ENCODE measurements around the gene AMBRA1. TPM values are rescaled to one million over a fixed set of nuclear protein-coding genes. Genes with fewer than 3 reads are reported as not detected.
A peak's percentile ranks its signal among the peaks of the same experiment; 100 is the strongest.

AMBRA1 gene
- total RNA-seq, 2 donors from 2014 or later: 56.2 to 60.7 TPM

DNA sequence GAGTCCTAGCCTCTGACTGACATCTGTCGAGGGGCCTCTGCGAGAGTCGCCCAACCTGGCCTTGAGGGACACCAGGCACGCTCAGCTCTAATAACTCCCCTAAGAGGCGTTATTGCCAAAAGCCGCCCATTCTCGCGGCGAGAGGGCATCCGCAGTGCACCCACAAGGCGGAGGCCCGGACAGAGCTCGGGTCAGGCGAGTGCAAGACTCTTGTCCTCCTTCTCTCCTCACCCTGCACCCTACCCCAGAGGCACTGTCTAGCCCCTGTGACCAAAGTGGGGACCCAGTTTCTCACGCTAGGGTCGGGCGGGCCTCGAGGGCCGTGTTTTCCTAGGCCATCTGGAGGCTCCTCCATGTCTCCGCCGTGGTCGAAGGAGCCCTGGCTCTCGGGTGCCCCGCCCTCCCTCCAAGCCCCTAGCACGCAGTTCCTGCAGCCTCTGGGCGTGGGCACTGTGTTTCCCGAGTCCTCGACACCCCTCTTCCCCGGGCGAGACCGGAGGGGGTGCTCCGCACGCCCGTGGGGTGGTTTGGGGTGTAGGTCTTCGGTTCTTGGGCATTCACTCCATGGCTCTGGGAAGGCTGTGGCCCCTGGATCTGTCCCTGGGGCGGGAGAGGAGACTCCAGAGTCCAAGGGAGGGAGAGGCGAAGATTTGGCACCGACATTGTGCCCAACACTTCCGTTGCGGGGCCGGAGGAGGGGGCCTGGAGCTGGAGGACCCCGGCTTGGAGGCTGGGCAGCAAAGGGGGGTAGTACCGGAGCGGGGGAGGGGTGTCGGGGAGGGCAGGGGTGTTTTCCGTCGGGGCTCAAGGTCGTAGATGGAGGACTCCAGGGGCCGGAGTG, 203.3 kb downstream of the AMBRA1 start:
- no peaks in the 10 kb centered on the region for H3K36me3 ChIP-seq
- intact Hi-C loops (cut with DNase I): loop anchor here (5.0 kb wide), 1 partner anchor 147 kb away; no protein-coding TSS in a partner anchor
- H3K4me3 ChIP-seq: peak overlapping the region in 1 of 2 donors; percentile 47
- no peak for DNase-seq (ENCODE audit: low spot score)
- H3K4me1 ChIP-seq (replicated peaks): peaks cover 9% of the 10 kb centered on the region
- WGBS: 14% methylated on average over 47 of the region's 49 CpGs
- H3K27me3 ChIP-seq (replicated peaks; ENCODE audit: insufficient read depth): peaks cover 6% of the 10 kb centered on the region
- H3K9me3 ChIP-seq: no peaks in the 10 kb centered on the region
- TF ChIP-seq CTCF (IDR thresholded peaks at IDR 0.05): no peak
- no peak for TF ChIP-seq POLR2A (IDR thresholded peaks at IDR 0.05)
- no peak for TF ChIP-seq POLR2AphosphoS5 (IDR thresholded peaks at IDR 0.05)
- H3K27ac ChIP-seq: no peak overlapping the region

DNA sequence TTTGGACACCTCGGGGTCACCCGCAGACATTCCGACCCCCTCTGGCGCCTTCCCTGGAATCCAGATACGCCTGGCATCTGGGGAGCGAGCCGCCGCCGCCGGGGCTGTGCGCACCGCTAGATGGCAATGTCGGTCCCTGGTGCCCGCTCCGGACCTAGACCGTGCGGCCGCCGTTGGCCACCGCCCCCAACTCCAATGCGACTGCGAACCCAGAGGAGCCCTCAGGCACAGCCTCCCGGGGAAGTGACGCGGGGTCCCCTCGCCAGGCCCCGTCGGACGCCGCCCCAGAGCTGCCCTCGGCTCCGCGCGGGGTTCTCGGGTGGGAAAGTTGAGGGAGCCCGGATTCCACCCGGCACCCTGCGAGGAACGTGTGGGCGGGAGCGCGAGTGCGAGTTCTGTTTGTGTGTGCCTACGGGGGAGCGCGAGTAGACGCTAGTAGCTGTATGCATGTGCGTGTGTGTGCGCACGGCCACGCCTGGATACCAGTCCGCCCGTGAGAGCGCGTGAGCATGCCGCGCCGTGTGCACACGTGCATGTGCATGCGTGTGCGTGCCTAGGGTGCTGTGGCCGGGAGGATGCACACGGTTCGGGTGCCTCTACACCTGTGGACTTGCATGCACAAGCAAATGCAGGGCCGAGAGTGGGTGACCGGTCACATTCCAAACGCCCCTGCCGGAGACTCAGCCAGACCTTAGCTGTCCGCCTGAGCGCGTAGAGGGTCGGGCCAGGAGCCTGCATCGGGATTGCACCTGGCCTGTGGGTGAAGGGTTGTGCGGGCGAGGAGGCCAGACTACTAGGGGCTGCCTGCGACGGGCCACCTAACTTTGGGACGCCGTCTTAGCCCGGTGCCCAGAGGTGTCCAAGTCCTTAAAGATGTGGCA, 204.1 kb downstream of the AMBRA1 start:
- no peak overlapping the region for H3K27ac ChIP-seq
- no peak for TF ChIP-seq POLR2A (IDR thresholded peaks at IDR 0.05)
- peak; percentile 43 for TF ChIP-seq POLR2AphosphoS5 (IDR thresholded peaks at IDR 0.05)
- TF ChIP-seq CTCF (IDR thresholded peaks at IDR 0.05): peak; percentile 55 to 91 (median 79)
- H3K36me3 ChIP-seq: no peaks in the 10 kb centered on the region
- no peaks in the 10 kb centered on the region for H3K9me3 ChIP-seq
- intact Hi-C loops (cut with DNase I): loop anchor here (5.0 kb wide), 2 partner anchors 148 to 228 kb away; partner anchors contain the start of genes ATG13 and HARBI1
- H3K27me3 ChIP-seq (replicated peaks; ENCODE audit: insufficient read depth): peaks cover 6% of the 10 kb centered on the region
- peak overlapping the region; percentile 21 to 35 for H3K4me3 ChIP-seq
- DNase-seq (ENCODE audit: low spot score): peak; percentile 54
- H3K4me1 ChIP-seq (replicated peaks): peaks cover 9% of the 10 kb centered on the region
- WGBS: under 1% methylated on average over 70 of the region's 80 CpGs

DNA sequence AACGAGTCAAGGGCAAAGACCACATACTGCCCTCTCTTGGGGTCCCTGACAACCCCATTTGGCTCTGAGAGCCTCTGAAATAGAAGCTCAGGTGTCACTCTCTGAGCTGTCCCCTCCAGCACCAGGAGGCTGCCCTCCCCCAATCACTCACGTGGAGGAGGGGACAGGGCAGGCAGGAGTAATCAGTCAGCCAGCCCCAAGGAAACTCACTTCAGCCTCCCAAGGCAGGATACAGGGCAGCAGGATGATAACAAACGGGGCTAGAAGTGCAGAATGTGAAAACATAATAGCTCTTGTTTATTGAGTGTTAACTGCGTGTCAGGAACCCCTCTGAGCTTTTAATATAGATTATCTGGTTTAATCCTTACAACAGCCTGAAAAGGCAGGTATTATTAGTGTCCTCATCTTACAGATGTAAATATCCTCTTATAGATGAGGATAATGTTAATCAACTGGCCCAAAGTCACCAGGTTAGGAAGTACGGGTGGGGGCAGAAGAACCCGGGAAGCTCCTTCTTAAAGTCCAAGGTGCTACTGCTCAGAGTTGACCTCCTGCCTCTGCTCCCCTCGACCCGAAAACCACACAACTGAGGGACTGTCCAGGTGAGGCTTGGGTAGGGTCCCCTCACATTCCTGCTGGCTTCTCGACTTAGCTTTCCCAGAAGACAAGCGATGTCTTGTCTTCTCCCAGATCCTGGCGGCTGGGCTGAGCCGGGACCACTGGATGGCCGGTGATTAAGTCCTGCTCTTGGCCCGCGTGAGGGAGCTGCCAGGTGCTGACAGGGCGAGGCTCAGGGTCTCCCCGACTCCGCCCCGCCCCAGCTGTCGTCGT, 205.0 kb downstream of the AMBRA1 start:
- peaks cover 6% of the 10 kb centered on the region for H3K27me3 ChIP-seq (replicated peaks; ENCODE audit: insufficient read depth)
- no peak overlapping the region for H3K27ac ChIP-seq
- no peaks in the 10 kb centered on the region for H3K9me3 ChIP-seq
- H3K4me1 ChIP-seq (replicated peaks): peaks cover 9% of the 10 kb centered on the region
- 11% methylated on average over 21 of the region's 21 CpGs for WGBS
- no peaks in the 10 kb centered on the region for H3K36me3 ChIP-seq
- TF ChIP-seq CTCF (IDR thresholded peaks at IDR 0.05) (no peak), POLR2AphosphoS5 (IDR thresholded peaks at IDR 0.05) (no peak), POLR2A (IDR thresholded peaks at IDR 0.05) (no peak)
- intact Hi-C loops (cut with DNase I): loop anchor here (5.0 kb wide), 1 partner anchor 228 kb away; the partner anchor contains the start of genes ATG13 and HARBI1
- no peak overlapping the region for H3K4me3 ChIP-seq
- DNase-seq (ENCODE audit: low spot score): no peak

DNA sequence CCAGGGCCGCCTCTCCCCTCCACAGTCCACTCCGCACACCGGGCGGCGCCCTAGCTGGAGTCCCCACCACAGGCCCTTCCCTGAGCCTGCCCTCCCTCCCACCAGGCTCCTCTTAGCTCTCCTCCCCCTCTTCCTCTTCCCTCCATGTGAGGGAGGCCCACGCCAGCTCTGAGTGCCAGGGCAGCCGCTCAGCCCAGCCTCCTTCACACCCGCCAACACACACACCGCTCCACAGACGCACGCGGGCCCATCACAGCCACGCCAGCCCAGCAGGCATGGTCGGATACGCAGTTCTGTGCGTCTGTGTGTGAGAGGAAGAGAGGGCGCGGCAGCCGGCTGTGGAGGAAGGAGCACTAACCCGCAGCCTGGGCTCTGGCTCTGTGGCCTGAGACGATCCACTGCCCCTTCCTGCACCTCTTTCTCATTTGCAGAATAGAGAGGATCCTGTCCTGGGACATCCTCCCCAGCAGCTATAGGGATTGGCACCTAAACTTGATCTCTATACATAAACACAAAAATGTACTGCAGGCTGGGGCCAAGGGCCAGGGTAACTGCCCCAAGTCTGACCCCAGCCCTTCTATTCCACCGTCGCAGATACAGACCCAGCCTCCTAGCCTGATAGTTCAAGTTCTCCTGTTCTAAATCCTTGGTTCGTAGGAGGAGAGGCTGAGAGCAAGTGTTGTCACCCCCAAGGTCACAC, 205.8 kb downstream of the AMBRA1 start:
- Histone ChIP-seq H3K4me1 (replicated peaks) (peaks cover 9% of the 10 kb centered on the region), H3K27ac (no peak overlapping the region), H3K4me3 (no peak overlapping the region), H3K9me3 (no peaks in the 10 kb centered on the region), H3K36me3 (no peaks in the 10 kb centered on the region), H3K27me3 (replicated peaks; ENCODE audit: insufficient read depth) (peaks cover 6% of the 10 kb centered on the region)
- no peak for DNase-seq (ENCODE audit: low spot score)
- WGBS: 39% methylated on average over 19 of the region's 24 CpGs
- intact Hi-C loops (cut with DNase I): loop anchor here (5.0 kb wide), 1 partner anchor 229 kb away; the partner anchor contains the start of genes ATG13 and HARBI1
- TF ChIP-seq POLR2A (IDR thresholded peaks at IDR 0.05) (no peak), POLR2AphosphoS5 (IDR thresholded peaks at IDR 0.05) (no peak), CTCF (IDR thresholded peaks at IDR 0.05) (no peak)

All from prostate gland (tissue), 2 donors.